ENCODE measurements around the gene RET. TPM values are rescaled to one million over a fixed set of nuclear protein-coding genes. Genes with fewer than 3 reads are reported as not detected.

The RET gene
- total RNA-seq, 4 donors from 2014 or later = 0.27 to 2.1 (median 0.88) TPM

GRCh38 chr10:43069211-43069515 is 7.7 kb upstream of the RET start:
- no peak overlapping the region for H3K27ac ChIP-seq
- H3K4me1 ChIP-seq = no peaks in the 10 kb centered on the region
- intact Hi-C loops (cut with DNase I) = no loop called here
- 83 to 87% methylated on average over 5 of the region's 5 CpGs for WGBS, 2 donors
- H3K36me3 ChIP-seq = no peaks in the 10 kb centered on the region
- no peaks in the 10 kb centered on the region for H3K27me3 ChIP-seq
- H3K9me3 ChIP-seq = no peaks in the 10 kb centered on the region
- H3K4me3 ChIP-seq (replicated peaks in 1 of 3) = no peak overlapping the region
- TF ChIP-seq CTCF (IDR thresholded peaks at IDR 0.05) (no peak), POLR2A (IDR thresholded peaks at IDR 0.05) (no peak)
- DNase-seq = no peak

- Histone ChIP-seq H3K4me3 (replicated peaks in 1 of 3) (no peak overlapping the region), H3K27me3 (no peaks in the 10 kb centered on the region), H3K36me3 (no peaks in the 10 kb centered on the region), H3K27ac (no peak overlapping the region), H3K9me3 (no peaks in the 10 kb centered on the region), H3K4me1 (no peaks in the 10 kb centered on the region)
- DNase-seq = no peak
- no peak for TF ChIP-seq CTCF (IDR thresholded peaks at IDR 0.05)
- no peak for TF ChIP-seq POLR2A (IDR thresholded peaks at IDR 0.05)
- intact Hi-C loops (cut with DNase I) = no loop called here
- WGBS, 2 donors = 74 to 96% methylated on average over 2 to 4 of the region's 4 CpGs
These were observed 7.3 kb upstream of the RET start for GRCh38 chr10:43069579-43069978.

- DNase-seq = no peak
- no peak overlapping the region for H3K27ac ChIP-seq
- H3K9me3 ChIP-seq = no peaks in the 10 kb centered on the region
- no peaks in the 10 kb centered on the region for H3K36me3 ChIP-seq
- 68 to 80% methylated on average over 11 of the region's 17 CpGs for WGBS, 2 donors
- intact Hi-C loops (cut with DNase I) = no loop called here
- no peaks in the 10 kb centered on the region for H3K4me1 ChIP-seq
- H3K27me3 ChIP-seq = no peaks in the 10 kb centered on the region
- H3K4me3 ChIP-seq (replicated peaks in 1 of 3) = no peak overlapping the region
- TF ChIP-seq CTCF (IDR thresholded peaks at IDR 0.05) = no peak
- TF ChIP-seq POLR2A (IDR thresholded peaks at IDR 0.05) = no peak
These were observed 6.5 kb upstream of the RET start for GRCh38 chr10:43070121-43071085.

GRCh38 chr10:43071865-43072650 is 4.8 kb upstream of the RET start:
- DNase-seq = no peak
- no peaks in the 10 kb centered on the region for H3K36me3 ChIP-seq
- peaks cover 0 to 9% of the 10 kb centered on the region in 2 donors for H3K4me1 ChIP-seq
- H3K4me3 ChIP-seq (replicated peaks in 1 of 3) = no peak overlapping the region
- H3K27me3 ChIP-seq = no peaks in the 10 kb centered on the region
- H3K27ac ChIP-seq = no peak overlapping the region
- H3K9me3 ChIP-seq = no peaks in the 10 kb centered on the region
- 74 to 86% methylated on average over 15 to 18 of the region's 19 CpGs for WGBS, 2 donors
- intact Hi-C loops (cut with DNase I) = no loop called here
- TF ChIP-seq POLR2A (IDR thresholded peaks at IDR 0.05) (no peak), CTCF (IDR thresholded peaks at IDR 0.05) (no peak)

GRCh38 chr10:43073191-43073590 is 3.7 kb upstream of the RET start:
- no peak for TF ChIP-seq POLR2A (IDR thresholded peaks at IDR 0.05)
- WGBS, 2 donors = 94% methylated on average over 3 of the region's 3 CpGs; no CpG with 5 or more reads in 1 of the 2 donors
- no peak for DNase-seq
- no peak overlapping the region for H3K4me3 ChIP-seq (replicated peaks in 1 of 3)
- H3K27ac ChIP-seq = no peak overlapping the region
- no peaks in the 10 kb centered on the region for H3K27me3 ChIP-seq
- intact Hi-C loops (cut with DNase I) = no loop called here
- no peaks in the 10 kb centered on the region for H3K9me3 ChIP-seq
- H3K36me3 ChIP-seq = no peaks in the 10 kb centered on the region
- peaks cover 0 to 11% of the 10 kb centered on the region in 2 donors for H3K4me1 ChIP-seq

All from thyroid gland (tissue), 4 donors.